K562 (cell line): ENCODE data around the gene KLHL41. TPM values are rescaled to one million over a fixed set of nuclear protein-coding genes. Genes with fewer than 3 reads are reported as not detected.

Experiments
- CREB3 ChIP-seq: fragments of 450-650 bp; conservative IDR thresholded peaks from 2 replicates; pipeline ENCODE4 v1.6.1; 2016; ENCODE audit warnings: missing genetic modification characterization, low read depth, mild to moderate bottlenecking, missing compliant biosample characterization, moderate library complexity
- CREB5 ChIP-seq: fragments of 250-450 bp; sonication (Bioruptor Pico); IDR thresholded peaks from 2 replicates; pipeline ENCODE4 v1.5.0; 2020; ENCODE audit warnings: mild to moderate bottlenecking
- FOSL1 ChIP-seq: fragments of 200-800 bp; sonication (Bioruptor generic); conservative IDR thresholded peaks from 2 replicates; pipeline ENCODE4 v1.6.1; 2016; ENCODE audit warnings: missing genetic modification characterization, missing compliant biosample characterization
- GMEB1 ChIP-seq: fragments of 250-450 bp; sonication (Bioruptor Pico); IDR thresholded peaks from 2 replicates; pipeline ENCODE4 v1.4.0; 2020; ENCODE audit warnings: mild to moderate bottlenecking
- IRF2 ChIP-seq: sonication (generic); formaldehyde crosslinking; IDR thresholded peaks from 2 replicates; pipeline ENCODE4 v1.8.1; 2022; ENCODE audit warnings: mild to moderate bottlenecking, missing genetic modification reagents
- LEF1 ChIP-seq: fragments of 450-650 bp; IDR thresholded peaks from 2 replicates; pipeline ENCODE4 v1.6.1; 2016; ENCODE audit warnings: mild to moderate bottlenecking
- MAZ ChIP-seq, 2 experiments: fragments of 450-650 bp in 1 of 2; sonication (generic) in 1 of 2; formaldehyde crosslinking; IDR thresholded peaks in 1 of 2; conservative IDR thresholded peaks in 1 of 2; 2 replicates each; pipeline versions ENCODE4 v1.4.0 to v1.5.0; 2020; ENCODE audit warnings: mild to moderate bottlenecking in 1 of 2, missing genetic modification reagents in 1 of 2
- MYBL2 ChIP-seq, 2 experiments: fragments of 450-650 bp in 1 of 2; sonication (generic) in 1 of 2; formaldehyde crosslinking in 1 of 2; IDR thresholded peaks; 2 replicates each; pipeline versions ENCODE4 v1.6.1 to v1.8.1; 2017 to 2022; ENCODE audit warnings: borderline replicate concordance in 1 of 2, inconsistent platforms in 1 of 2, low read depth in 1 of 2, mild to moderate bottlenecking in 1 of 2, missing genetic modification reagents in 1 of 2, moderate library complexity in 1 of 2
- NR2C2 ChIP-seq, 2 experiments: fragments of 200-800 bp in 1 of 2; sonication (Bioruptor generic) in 1 of 2; sonication (generic) in 1 of 2; formaldehyde crosslinking in 1 of 2; IDR thresholded peaks; 2 replicates each; pipeline versions ENCODE4 v1.6.1 to v1.8.0; 2016 to 2022; ENCODE audit warnings: mild to moderate bottlenecking in 1 of 2, missing compliant biosample characterization in 1 of 2, missing genetic modification characterization in 1 of 2, missing genetic modification reagents in 1 of 2
- ZBTB2 ChIP-seq: fragments of 450-650 bp; IDR thresholded peaks from 2 replicates; pipeline ENCODE4 v1.6.1; 2016; ENCODE audit warnings: antibody characterized with exemption
- ZBTB5 ChIP-seq: fragments of 450-650 bp; IDR thresholded peaks from 2 replicates; pipeline ENCODE4 v1.6.1; 2017; ENCODE audit warnings: antibody characterized with exemption
- ZMIZ1 ChIP-seq, 2 experiments: fragments of 150-350 bp in 1 of 2; IDR thresholded peaks; 2 replicates each; pipeline ENCODE4 v1.6.1; 2012 to 2016; ENCODE audit warnings: low read depth in 2 of 2, low read length in 2 of 2, mild to moderate bottlenecking in 1 of 2, moderate library complexity in 1 of 2
- polyA plus RNA-seq, 8 experiments: library from polyadenylated mRNA; depleted of rRNA in 4 of 8; stranded (reverse) in 5 of 8; unstranded in 3 of 8; fragments of >200 nt; fragmentation: Nextera tagmentation in 2 of 8; fragmentation: Illumina TruSeq in 1 of 8; extraction: Ambion mirVana in 2 of 8; extraction: Trizol in 1 of 8; gene quantifications; 2 replicates each; pipeline versions ENCODE4 v1.2.1 to v1.2.3, GENCODE V29; 2011 to 2014; ENCODE audit warnings: inconsistent platforms in 1 of 8, missing spikeins in 1 of 8
- total RNA-seq, 7 experiments: library from RNA; depleted of rRNA in 6 of 7; stranded (reverse); fragments of >200 nt in 6 of 7; fragmentation: Illumina TruSeq in 2 of 7; extraction: Trizol in 2 of 7; gene quantifications; 2 replicates each; pipeline versions ENCODE4 v1.2.1 to v1.2.3, GENCODE V29; 2011 to 2021; ENCODE audit warnings: low replicate concordance in 1 of 7

The KLHL41 gene
- total and polyA plus RNA-seq, 9 of the 15 experiments (the other 6 are each of a cell fraction or from before 2014, with no cell fraction given) = 0.05 to 1.5 (median 0.09) TPM

GRCh38 chr2:169479257-169480078 is 30.0 kb upstream of the KLHL41 start, which contains the start of gene BBS5 (continued):
- TF ChIP-seq ZMIZ1 (IDR thresholded peaks at IDR 0.05; ENCODE audit: low read depth in 2 of 2, low read length in 2 of 2) = peak in 1 of 2 experiments; percentile 13; a peak in 1 of 4 replicates
- TF ChIP-seq LEF1 = 0 out of 2 replicates have a peak, but pooled peaks have one; percentile 22
- peak; percentile 48; the same call in 1 of the 2 replicates for TF ChIP-seq NR2C2 (CRISPR knock-in tag; IDR thresholded peaks at IDR 0.05)
- no peak for TF ChIP-seq NR2C2 (tag; IDR thresholded peaks at IDR 0.05)
- TF ChIP-seq GMEB1 (CRISPR knock-in tag) = peak; percentile 66; the same call in 1 of the 2 replicates
- TF ChIP-seq MAZ (CRISPR knock-in tag; conservative IDR thresholded peaks at IDR 0.05 in 1 of 2, IDR thresholded peaks at IDR 0.05 in 1 of 2) = peak; percentile 76 to 86
- no peak for TF ChIP-seq CREB5 (CRISPR knock-in tag)
- peak; percentile 47; the same call in 1 of the 2 replicates for TF ChIP-seq ZBTB2
- TF ChIP-seq FOSL1 = no peak
- no peak for TF ChIP-seq IRF2 (CRISPR knock-in tag)
- TF ChIP-seq CREB3 (tag) = 0 out of 2 replicates have a peak, but pooled peaks have one; percentile 17
- no peak for TF ChIP-seq MYBL2 (IDR thresholded peaks at IDR 0.05; ENCODE audit: low read depth)
- TF ChIP-seq MYBL2 (CRISPR knock-in tag; IDR thresholded peaks at IDR 0.05; ENCODE audit: borderline replicate concordance) = no peak; the same call in 1 of the 2 replicates
- TF ChIP-seq ZBTB5 = no peak
